ENCODE data around the gene ARMCX5. TPM values are rescaled to one million over a fixed set of nuclear protein-coding genes. Genes with fewer than 3 reads are reported as not detected.

Gene ARMCX5
- total and polyA plus RNA-seq, 2 experiments from 2014 or later = 13.5 to 20.7 TPM

- Histone ChIP-seq H3K4me3 (peak within 1 kb of the TSS; percentile 10), H2AFZ (peak within 1 kb of the TSS; percentile 40)
Observed at GRCh38 chrX:102651242-102652011, 52.1 kb downstream of the ARMCX5 start, which contains the start of gene GPRASP1. GPRASP1 (plus strand) TSS chrX:102651483; CDS start chrX:102653914, 2,431 bp downstream.

GRCh38 chrX:102652031-102652688, 52.8 kb downstream of the ARMCX5 start:
- Histone ChIP-seq H3K79me2 (no peaks in the 10 kb centered on the region), H3K9me2 (replicated peaks; ENCODE audit: insufficient read depth) (no peaks in the 10 kb centered on the region), H3K27ac (peak overlapping the region; percentile 58), H3K4me1 (ENCODE audit: insufficient read depth) (no peaks in the 10 kb centered on the region), H2AFZ (no peak overlapping the region), H3K9me3 (ENCODE audit: low read depth) (no peaks in the 10 kb centered on the region), H3K4me2 (peak overlapping the region; percentile 86), H4K20me1 (ENCODE audit: insufficient read depth, poor library complexity, severe bottlenecking) (no peaks in the 10 kb centered on the region), H3K27me3 (no peaks in the 10 kb centered on the region), H3K36me3 (replicated peaks; ENCODE audit: insufficient read depth, low read depth) (no peaks in the 10 kb centered on the region), H3K4me3 (peak overlapping the region; percentile 10)
- peak; percentile 55 for TF ChIP-seq CTCF (IDR thresholded peaks at IDR 0.05; ENCODE audit: poor library complexity)
- no peak for TF ChIP-seq EZH2 (IDR thresholded peaks at IDR 0.05; ENCODE audit: borderline replicate concordance)
- DNase-seq (ENCODE audit: low spot score) = peak; percentile 60
- WGBS (ENCODE audit: low lambda C conversion rate, missing lambda C conversion rate) = 47% methylated on average over 14 of the region's 22 CpGs

More at GRCh38 chrX:102651242-102652011, 52.1 kb downstream of the ARMCX5 start, which contains the start of gene GPRASP1:
- Histone ChIP-seq H3K79me2 (no peaks in the 10 kb centered on the region), H3K27ac (peak within 1 kb of the TSS; percentile 58), H3K27me3 (no peaks in the 10 kb centered on the region), H3K4me1 (ENCODE audit: insufficient read depth) (no peaks in the 10 kb centered on the region), H3K9me3 (ENCODE audit: low read depth) (no peaks in the 10 kb centered on the region), H3K9me2 (replicated peaks; ENCODE audit: insufficient read depth) (no peaks in the 10 kb centered on the region), H3K36me3 (replicated peaks; ENCODE audit: insufficient read depth, low read depth) (no peaks in the 10 kb centered on the region), H4K20me1 (ENCODE audit: insufficient read depth, poor library complexity, severe bottlenecking) (no peaks in the 10 kb centered on the region), H3K4me2 (peak within 1 kb of the TSS; percentile 86)
- TF ChIP-seq EZH2phosphoT487 (IDR thresholded peaks at IDR 0.05; ENCODE audit: low read depth, severe bottlenecking, unreplicated experiment) (no peak), EZH2 (IDR thresholded peaks at IDR 0.05; ENCODE audit: borderline replicate concordance) (no peak), CTCF (IDR thresholded peaks at IDR 0.05; ENCODE audit: poor library complexity) (no peak)
- WGBS (ENCODE audit: low lambda C conversion rate, missing lambda C conversion rate) = 52% methylated on average over 40 of the region's 61 CpGs
- DNase-seq (ENCODE audit: low spot score) = peak; percentile 56

Other genes starting within 250 kb of the ARMCX5 start
- gene NXF2B, start 159.5 kb upstream of the ARMCX5 start, total RNA-seq = 0.72 TPM in 1 of 2 replicates, not detected in the other
- gene NXF2B, start 159.5 kb upstream of the ARMCX5 start, polyA plus RNA-seq = not detected in 2 replicates
- 0.13 and 0.72 TPM in 2 replicates for gene TCP11X2, start 127.7 kb upstream of the ARMCX5 start, total RNA-seq
- gene TCP11X2, start 127.7 kb upstream of the ARMCX5 start, polyA plus RNA-seq = 0.12 and 0.39 TPM in 2 replicates
- 45.4 and 55.3 TPM in 2 replicates for gene TMSB15A, start 82.8 kb upstream of the ARMCX5 start, total RNA-seq
- gene TMSB15A, start 82.8 kb upstream of the ARMCX5 start, polyA plus RNA-seq = 35.1 and 39.0 TPM in 2 replicates
- 4.1 and 4.9 TPM in 2 replicates for gene GPRASP1, start 52.0 kb downstream of the ARMCX5 start, total RNA-seq
- gene GPRASP1, start 52.0 kb downstream of the ARMCX5 start, polyA plus RNA-seq = 1.9 and 3.3 TPM in 2 replicates
- gene GPRASP2, start 112.9 kb downstream of the ARMCX5 start, total RNA-seq = 21.2 and 27.6 TPM in 2 replicates
- 7.6 and 9.3 TPM in 2 replicates for gene GPRASP2, start 112.9 kb downstream of the ARMCX5 start, polyA plus RNA-seq
- gene GPRASP3, start 121.2 kb downstream of the ARMCX5 start, total RNA-seq = 5.9 and 7.5 TPM in 2 replicates
- gene GPRASP3, start 121.2 kb downstream of the ARMCX5 start, polyA plus RNA-seq = 1.8 and 3.0 TPM in 2 replicates